PFSK-1 (cell line): ENCODE results near the gene PRRC2B.

ENCODE experiments used
- POLR2AphosphoS5 ChIP-seq: IDR thresholded peaks from 2 replicates; pipeline ENCODE4 v1.6.1; 2012; ENCODE audit warnings: low read depth, mild to moderate bottlenecking, control low read depth, low read length, moderate library complexity
- SIN3A ChIP-seq: IDR thresholded peaks from 2 replicates; pipeline ENCODE4 v1.6.1; 2012; ENCODE audit warnings: mild to moderate bottlenecking, low read length, moderate library complexity, borderline replicate concordance; ENCODE audit not compliant: insufficient read depth
- TAF1 ChIP-seq: IDR thresholded peaks from 2 replicates; pipeline ENCODE4 v1.6.1; 2012; ENCODE audit warnings: low read length, control low read depth, borderline replicate concordance; ENCODE audit not compliant: insufficient read depth
- TF ChIP-seq, protein P1 (sequence below), 2 experiments: IDR thresholded peaks; 2 replicates each; pipeline versions ENCODE4 v1.6.1 to v1.8.0; 2011 to 2012; ENCODE audit warnings: low read depth in 2 of 2, low read length in 2 of 2, control low read depth in 1 of 2, inconsistent platforms in 1 of 2, mild to moderate bottlenecking in 1 of 2, moderate library complexity in 1 of 2; ENCODE audit not compliant: insufficient read depth in 1 of 2

DNA sequence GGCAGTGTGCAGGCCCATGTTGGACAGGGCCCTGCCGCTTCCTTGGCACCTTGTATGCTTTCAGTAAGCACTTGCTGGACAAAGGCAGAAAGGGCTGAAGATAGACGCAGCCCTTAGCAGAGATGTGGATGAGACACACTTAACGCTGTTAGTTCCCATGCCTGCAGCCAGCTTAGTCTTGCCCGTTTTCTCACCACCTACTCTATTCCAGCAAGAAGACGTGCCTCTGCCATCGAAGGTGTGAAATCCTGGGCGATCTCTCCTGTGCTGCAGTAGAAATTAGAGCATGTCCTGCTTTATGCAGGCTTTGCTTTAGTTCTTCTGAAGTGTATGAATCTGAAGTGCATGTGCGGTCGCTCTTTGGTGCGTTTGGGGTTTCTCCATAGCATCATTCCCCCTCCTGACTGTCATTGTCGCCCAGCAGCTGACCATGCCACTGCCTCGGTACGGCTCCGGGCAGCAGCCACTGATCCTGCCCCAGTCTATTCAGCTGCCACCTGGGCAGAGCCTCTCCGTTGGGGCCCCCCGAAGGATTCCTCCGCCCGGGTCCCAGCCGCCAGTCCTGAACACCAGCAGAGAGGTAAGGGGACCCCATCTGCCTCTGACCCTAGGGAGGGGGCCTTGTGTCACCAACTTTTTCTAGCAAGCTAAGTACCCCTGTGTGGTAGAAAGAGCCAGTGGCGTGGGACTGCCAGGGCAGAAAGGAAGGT, 97.3 kb downstream of the PRRC2B start:
- TF ChIP-seq TAF1 (no peak), POLR2AphosphoS5 (no peak), SIN3A (no peak)
- TF ChIP-seq, protein P1, sequence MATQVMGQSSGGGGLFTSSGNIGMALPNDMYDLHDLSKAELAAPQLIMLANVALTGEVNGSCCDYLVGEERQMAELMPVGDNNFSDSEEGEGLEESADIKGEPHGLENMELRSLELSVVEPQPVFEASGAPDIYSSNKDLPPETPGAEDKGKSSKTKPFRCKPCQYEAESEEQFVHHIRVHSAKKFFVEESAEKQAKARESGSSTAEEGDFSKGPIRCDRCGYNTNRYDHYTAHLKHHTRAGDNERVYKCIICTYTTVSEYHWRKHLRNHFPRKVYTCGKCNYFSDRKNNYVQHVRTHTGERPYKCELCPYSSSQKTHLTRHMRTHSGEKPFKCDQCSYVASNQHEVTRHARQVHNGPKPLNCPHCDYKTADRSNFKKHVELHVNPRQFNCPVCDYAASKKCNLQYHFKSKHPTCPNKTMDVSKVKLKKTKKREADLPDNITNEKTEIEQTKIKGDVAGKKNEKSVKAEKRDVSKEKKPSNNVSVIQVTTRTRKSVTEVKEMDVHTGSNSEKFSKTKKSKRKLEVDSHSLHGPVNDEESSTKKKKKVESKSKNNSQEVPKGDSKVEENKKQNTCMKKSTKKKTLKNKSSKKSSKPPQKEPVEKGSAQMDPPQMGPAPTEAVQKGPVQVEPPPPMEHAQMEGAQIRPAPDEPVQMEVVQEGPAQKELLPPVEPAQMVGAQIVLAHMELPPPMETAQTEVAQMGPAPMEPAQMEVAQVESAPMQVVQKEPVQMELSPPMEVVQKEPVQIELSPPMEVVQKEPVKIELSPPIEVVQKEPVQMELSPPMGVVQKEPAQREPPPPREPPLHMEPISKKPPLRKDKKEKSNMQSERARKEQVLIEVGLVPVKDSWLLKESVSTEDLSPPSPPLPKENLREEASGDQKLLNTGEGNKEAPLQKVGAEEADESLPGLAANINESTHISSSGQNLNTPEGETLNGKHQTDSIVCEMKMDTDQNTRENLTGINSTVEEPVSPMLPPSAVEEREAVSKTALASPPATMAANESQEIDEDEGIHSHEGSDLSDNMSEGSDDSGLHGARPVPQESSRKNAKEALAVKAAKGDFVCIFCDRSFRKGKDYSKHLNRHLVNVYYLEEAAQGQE (IDR thresholded peaks at IDR 0.05; ENCODE audit: insufficient read depth in 1 of 2, low read depth in 2 of 2, low read length in 2 of 2), result no peak
